Vagina (tissue), 2 donors: ENCODE data around the gene MAD2L1BP.

ENCODE experiments used
- CTCF ChIP-seq, 3 experiments: fragments of 450-650 bp in 2 of 3; fragments of 200-600 bp in 1 of 3; sonication (generic) in 1 of 3; IDR thresholded peaks; one replicate each; pipeline ENCODE4 v1.5.1; 2017 to 2019; ENCODE audit warnings: antibody characterized with exemption in 3 of 3, mild to moderate bottlenecking in 2 of 3, moderate library complexity in 2 of 3
- POLR2A ChIP-seq, 2 donors: fragments of 450-650 bp; IDR thresholded peaks; one replicate each; pipeline ENCODE4 v1.6.1; 2017; ENCODE audit warnings: antibody characterized with exemption in 2 of 2, mild to moderate bottlenecking in 2 of 2, moderate library complexity in 2 of 2
- POLR2AphosphoS5 ChIP-seq, 2 donors: sonication (generic); formaldehyde crosslinking; IDR thresholded peaks; one replicate each; pipeline ENCODE4 v1.9.0; 2017; ENCODE audit warnings: antibody characterized with exemption in 2 of 2, mild to moderate bottlenecking in 2 of 2, low read depth in 1 of 2; ENCODE audit not compliant: insufficient read depth in 1 of 2

GRCh38 chr6:43623880-43624785 lies 11.5 kb upstream of the MAD2L1BP start:
- no peak for TF ChIP-seq POLR2A (IDR thresholded peaks at IDR 0.05)
- no peak for TF ChIP-seq CTCF (IDR thresholded peaks at IDR 0.05)
- no peak for TF ChIP-seq POLR2AphosphoS5 (IDR thresholded peaks at IDR 0.05; ENCODE audit: insufficient read depth in 1 of 2, low read depth in 1 of 2)
